ENCODE measurements around the gene VSIG10L.

The VSIG10L gene

GRCh38 chr19:51365211-51365964 is 23.4 kb upstream of the VSIG10L start:
- no peak for DNase-seq

GRCh38 chr19:51364200-51365106 is 22.5 kb upstream of the VSIG10L start:
- no peak for DNase-seq

GRCh38 chr19:51361239-51361638 is 19.3 kb upstream of the VSIG10L start:
- DNase-seq, result no peak

GRCh38 chr19:51359294-51359693 is 17.4 kb upstream of the VSIG10L start:
- DNase-seq, result no peak

- no peak for DNase-seq
These were observed 16.0 kb upstream of the VSIG10L start for GRCh38 chr19:51357952-51358351.

- DNase-seq, result no peak
These were observed 14.3 kb upstream of the VSIG10L start for GRCh38 chr19:51356159-51356801.

GRCh38 chr19:51354742-51355148 is 12.8 kb upstream of the VSIG10L start:
- no peak for DNase-seq

- DNase-seq, result no peak
These were observed 12.3 kb upstream of the VSIG10L start for GRCh38 chr19:51354103-51354741.

GRCh38 chr19:51352783-51353360 is 10.9 kb upstream of the VSIG10L start:
- DNase-seq, result no peak

GRCh38 chr19:51351266-51351990 is 9.5 kb upstream of the VSIG10L start:
- no peak for DNase-seq

- no peak for DNase-seq
These were observed 5.4 kb upstream of the VSIG10L start for GRCh38 chr19:51347209-51347928.

- no peak for DNase-seq
These were observed 4.8 kb upstream of the VSIG10L start for GRCh38 chr19:51346742-51347141.

GRCh38 chr19:51345076-51345620 is 3.2 kb upstream of the VSIG10L start:
- DNase-seq, result no peak

- DNase-seq, result no peak
These were observed 961 bp upstream of the VSIG10L start for GRCh38 chr19:51342631-51343569.

- DNase-seq, result no peak
These were observed 873 bp downstream of the VSIG10L start for GRCh38 chr19:51341066-51341465.

GRCh38 chr19:51339687-51340656 is 2.0 kb downstream of the VSIG10L start:
- DNase-seq, result no peak

GRCh38 chr19:51339313-51339686 is 2.6 kb downstream of the VSIG10L start:
- DNase-seq, result no peak

GRCh38 chr19:51338563-51339312 is 3.2 kb downstream of the VSIG10L start:
- no peak for DNase-seq
